Activated T-cell treated with anti-CD3 and anti-CD28 coated beads for 48 hours (primary cell): ENCODE data around the gene TSPOAP1.

Source experiments
- DNase-seq: peaks from one replicate; pipeline ENCODE4 v3.0.0-alpha.2; 2020; ENCODE audit warnings: low read depth

The TSPOAP1 gene

DNA sequence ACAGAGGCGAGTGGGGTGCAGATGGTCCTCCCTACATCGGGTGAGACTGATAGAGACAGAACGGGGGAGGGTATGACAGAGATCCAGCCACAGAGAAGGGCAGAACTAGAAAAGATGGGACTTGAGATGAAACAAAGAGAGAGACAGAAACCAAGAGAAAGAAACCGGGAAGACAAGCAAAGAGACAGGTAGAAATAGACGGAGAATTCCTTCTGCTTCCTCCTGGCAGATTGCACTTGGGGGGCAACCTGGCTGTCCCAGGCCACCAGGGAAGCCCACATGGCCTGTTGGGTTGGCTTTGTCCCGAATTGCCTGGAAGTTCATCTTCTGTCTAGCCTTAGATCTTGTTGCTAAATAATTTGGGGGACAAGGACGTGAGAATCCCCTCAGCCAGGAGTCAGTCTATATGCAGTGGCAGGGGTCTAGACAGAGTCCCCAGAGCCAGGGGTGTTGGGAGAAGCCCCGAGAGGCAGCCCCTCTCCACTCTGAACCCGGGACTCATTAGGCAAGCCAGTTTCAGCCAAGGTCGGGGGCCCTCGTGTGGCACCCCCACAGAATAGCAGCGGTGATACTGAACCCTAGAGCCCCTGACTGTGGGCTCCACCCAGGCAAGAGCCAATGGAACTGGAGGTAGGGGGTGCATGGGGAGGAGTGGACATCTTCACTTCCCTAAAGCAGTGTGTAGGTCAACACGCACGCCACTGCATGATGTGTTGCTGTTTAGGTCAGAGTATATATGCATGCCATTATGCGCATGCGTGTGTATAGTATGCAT lies 627 bp upstream of the TSPOAP1 start:
- DNase-seq = peak; percentile 87

DNA sequence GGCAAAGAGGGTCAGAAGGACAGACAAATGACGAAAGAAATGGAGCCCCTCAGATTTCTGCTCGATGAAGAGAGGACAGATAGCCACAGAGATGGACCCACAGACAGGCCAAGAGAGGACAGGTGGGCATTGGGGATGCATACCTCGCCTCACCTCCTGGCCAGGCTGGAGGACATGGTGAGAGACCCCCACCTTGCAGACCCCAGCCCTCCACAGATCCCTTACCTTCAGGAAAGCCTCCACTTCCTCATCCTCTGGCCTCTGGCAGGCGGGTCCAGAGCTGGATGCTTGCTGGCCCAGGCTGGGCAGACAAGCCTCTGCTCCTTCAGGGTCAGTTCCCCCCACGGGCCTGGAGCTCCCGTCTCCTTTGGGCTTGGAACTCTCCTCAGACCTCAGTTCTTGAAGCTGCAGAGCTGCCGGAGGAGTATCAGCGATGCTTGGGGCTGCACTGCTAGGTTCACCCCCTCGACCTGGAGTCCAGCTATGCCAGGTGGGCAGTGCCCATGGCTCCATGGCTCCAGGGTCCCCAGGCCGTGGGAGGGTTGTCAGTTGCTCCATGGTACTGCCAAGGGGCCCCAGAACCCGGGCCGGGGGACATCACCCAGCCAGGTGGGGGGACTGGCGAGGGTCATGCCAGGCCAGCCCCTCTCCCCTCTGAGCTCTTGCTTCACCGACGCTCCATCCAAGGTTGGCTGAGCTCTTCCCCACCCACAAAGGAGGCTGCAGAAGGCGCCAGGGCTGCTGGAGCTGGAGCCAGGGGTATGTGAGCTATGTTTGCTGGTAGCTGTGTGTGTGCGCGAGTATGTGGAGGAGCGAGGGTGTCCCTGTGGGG lies 1.0 kb downstream of the TSPOAP1 start:
- no peak for DNase-seq

DNA sequence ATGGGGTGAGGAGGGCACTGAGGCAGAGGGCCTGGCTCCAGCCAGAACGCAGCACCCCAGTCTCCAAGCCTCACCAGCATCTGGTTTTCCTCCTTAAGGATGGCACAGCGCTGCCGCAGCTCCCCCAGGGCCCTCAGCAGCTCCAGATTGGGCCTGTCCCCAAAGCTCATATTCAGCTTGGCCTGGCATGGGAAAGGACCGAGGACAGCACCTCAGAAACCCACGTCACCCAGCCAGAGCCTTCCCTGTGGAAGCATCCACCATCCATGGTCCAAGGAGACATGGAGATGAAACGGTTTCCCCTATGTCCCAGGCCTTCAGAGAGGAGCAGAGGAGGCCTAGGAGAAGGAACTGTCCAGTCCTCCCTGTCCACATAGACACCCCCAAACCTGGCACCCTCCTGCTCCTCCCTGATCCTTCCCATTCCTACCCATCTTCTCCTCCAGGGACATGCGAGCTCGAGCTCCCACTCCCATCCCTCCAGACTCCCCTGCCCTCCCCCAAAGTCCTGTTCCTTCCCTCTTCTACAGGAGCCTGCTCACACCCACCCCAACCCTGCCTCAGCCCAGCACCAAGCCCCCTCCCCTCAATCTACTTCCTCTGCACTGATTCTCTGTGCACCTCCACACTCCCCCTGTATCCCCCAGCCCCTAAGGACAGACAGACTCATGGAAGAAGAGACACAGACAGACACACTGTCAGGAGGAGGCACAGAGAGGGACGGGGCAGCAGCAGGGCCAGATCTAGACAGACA lies 1.8 kb downstream of the TSPOAP1 start:
- DNase-seq = no peak

DNA sequence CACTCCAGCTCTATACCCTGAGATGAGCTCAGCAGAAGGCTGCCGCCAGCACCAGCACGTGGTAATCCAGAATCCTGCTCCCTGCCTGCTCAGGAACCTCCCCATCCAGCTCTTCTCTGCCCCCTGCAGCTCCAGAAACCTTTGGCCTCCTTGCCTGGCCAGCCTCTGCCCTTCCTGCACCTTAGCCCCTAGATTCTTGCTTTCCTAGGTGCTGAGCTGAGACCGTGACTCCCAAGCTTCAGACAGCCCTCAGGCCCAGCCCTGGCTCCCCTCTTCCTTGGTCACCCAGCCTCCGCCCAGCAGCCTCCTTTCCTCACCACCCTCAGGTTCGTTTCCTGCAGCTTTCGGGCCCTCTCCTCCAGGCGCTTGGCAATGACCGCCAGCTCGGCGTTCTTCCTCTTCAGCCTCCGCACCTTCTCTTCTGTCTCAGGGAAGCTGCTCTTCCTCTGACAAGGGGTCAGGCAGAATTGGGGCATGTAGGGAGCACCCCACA lies 2.6 kb downstream of the TSPOAP1 start:
- no peak for DNase-seq

GRCh38 chr17:58325289-58325726 lies 3.3 kb downstream of the TSPOAP1 start:
- no peak for DNase-seq

- DNase-seq = no peak
Observed at GRCh38 chr17:58324409-58325288, 3.9 kb downstream of the TSPOAP1 start.

DNA sequence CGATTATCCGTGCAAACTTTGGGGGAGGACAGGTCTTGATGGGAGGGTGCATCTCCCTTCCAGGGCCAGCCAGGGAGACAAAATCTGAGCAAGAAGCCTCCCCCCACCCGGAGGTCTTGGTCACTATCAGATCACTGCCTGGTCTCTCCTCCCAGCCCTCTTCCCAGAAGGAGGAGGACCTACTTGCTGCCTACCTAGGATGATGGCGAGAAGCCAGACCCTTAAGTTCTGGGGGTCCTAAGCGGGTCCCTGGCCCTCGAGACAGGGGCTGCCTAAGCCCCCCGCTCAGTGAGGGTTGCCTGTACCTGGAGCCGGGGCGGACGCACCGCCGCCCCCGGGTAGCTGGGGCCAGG lies 4.6 kb downstream of the TSPOAP1 start:
- no peak for DNase-seq

DNA sequence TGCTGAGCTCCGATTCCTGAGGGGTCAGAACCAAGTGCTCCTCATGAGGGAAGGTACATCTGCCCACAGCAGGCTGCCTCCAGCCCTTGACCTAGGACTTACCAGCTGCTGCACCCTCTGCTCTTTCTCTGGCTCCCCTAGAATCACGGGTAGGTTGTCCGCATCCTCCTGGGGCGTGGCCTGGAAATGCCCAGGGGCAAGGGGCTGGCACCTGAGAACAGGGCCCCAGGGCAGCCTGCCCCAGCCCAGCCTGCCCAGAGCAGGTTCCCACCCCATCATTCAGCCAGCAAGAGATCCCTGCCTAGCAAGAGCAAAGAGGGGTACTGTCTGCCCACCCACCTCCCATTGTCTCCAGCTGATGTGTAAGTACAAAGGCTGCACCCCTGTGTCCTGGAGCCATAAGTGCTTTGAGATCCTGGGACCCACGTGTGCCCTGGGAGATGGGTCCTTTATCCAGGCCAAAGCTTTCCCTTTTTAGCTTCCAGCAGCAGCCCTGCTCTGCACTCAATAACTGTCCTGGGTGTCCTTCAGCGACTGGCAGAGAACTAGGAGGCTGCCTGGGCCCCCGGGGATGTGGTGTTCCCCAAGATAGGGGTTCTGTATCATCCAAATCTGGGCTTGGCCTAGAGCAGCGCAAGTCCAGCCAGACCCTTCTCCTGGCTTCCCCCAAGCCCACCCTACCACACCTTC lies 5.1 kb downstream of the TSPOAP1 start:
- DNase-seq = no peak

GRCh38 chr17:58322581-58323185 lies 5.9 kb downstream of the TSPOAP1 start:
- no peak for DNase-seq

DNA sequence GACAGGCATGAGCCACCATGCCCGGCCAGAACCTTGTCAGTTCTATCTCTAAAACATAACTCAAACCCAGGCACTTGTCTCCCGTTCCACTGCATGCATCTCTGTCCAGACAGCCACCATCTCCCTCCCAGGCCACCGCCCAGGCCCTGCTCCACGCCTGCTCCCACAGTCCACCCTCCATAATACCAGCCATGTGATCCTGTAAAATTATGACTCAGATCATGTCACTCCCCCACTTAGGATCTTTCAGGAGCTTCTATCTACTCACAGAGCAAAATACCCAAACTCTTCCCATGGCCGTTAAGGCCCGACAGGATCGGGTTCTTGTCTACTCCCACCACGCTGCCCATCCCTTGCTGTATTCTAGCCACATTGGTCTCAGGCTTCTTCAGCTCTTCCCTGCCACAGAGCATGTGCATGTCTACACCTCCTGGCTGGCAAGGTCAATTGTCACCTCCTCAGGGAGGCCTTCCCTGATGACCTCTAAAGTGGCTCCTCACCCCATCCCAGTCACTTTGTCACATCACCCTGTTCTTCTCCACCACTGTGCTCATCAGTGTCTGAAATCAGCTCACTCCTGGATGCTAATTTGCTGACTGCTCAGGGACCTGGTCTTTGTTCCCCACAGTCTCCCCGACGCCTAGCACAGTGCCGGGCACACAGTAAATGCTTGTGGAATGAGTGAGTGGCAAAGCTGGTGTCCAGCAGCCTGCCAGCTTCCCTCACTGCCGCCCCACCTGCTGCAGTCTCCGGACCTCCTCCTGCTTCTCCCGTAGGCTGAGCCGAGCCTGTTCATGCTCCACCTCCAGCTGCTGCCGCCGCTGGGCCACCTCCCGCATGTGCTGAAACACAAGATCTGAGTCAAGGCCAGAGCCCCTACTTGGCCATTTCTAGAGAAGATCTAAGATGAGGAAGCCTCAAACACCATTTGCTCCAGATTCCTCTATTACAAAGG lies 6.7 kb downstream of the TSPOAP1 start:
- no peak for DNase-seq

DNA sequence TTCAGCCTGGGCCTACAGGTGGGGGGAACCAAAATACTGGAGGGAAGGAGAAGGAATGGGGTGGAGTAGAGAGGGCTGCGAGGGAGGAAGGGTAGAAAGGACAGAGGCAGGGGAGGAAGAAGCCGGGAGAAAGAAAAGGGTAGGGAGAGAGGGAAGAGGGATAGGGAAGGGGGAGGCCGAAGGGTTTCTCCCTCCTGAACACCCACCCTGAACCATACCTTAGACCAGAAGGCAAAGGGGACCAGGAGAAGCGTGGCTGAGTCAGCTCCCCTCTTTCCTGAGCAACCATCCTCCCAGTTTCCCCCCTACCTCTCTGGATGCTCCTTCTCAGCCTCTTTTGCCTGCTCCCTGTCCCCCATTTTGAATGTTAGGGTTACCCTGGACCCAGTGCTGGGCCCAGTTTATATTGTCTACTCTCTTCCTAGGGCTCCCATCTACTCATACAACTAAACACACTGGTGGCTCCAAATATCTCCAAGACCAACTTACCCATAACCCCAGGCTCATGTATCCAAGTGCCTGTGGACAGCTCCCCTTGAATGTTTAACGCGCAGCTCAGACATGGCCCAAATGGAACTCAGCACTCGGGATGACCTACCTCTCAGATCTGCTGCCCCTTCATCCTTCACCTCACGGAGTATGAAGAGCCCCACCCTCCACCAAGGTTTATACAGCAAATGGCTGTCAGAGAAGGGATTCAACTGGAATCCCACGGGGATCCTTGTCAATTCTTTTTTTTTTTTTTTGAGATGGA lies 7.8 kb downstream of the TSPOAP1 start:
- no peak for DNase-seq

- no peak for DNase-seq
Observed at GRCh38 chr17:58320163-58320558, 8.4 kb downstream of the TSPOAP1 start.

DNA sequence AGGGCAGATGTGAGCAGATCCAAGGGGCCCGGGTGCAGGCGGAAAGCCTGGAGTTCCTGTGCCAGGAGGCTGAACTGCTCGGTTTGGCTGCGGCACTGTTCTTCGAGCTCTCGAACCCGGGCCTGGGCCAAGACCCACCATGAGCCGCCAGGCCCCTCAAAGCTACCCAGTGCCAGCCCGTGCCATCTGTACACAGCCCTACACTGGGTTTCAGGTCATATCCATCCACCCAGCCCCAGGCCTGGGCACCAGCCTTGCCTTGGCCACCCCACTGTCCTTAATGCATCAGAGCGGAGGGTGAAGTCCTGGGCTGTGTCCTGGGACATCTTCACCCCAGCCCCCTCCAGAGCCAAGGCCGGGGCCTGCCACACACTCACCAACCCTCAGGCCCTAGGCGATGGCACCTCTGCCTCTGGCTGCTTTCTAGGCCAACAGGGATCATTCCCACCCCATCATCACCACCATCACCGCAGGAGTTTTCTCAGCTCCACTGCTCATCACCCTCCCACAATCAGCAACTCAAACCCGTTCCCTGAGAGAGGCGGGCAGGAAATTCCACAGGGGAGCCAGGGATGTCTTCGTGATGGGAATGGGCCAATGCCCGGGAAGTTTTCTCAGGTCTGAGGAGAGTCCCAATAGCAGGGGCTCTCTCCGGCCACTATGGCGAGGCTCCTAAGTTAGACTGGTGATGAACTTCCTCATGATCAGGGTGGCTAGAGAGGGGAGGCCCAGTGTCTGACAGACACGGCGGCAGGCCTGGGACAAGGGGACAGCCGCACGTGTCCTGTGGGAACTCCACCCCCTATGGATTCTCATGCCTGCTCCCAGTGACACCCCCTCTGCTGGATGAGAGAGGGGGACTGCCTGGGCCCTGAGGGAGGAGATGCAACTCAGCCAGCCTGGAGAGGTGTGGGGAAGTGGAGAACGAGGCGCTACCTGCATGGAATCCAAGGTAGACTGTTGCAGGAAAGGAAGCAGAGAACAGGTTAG lies 9.1 kb downstream of the TSPOAP1 start:
- no peak for DNase-seq

- DNase-seq = no peak
Observed at GRCh38 chr17:58318627-58319172, 9.9 kb downstream of the TSPOAP1 start.

GRCh38 chr17:58318065-58318481 lies 10.5 kb downstream of the TSPOAP1 start:
- no peak for DNase-seq

GRCh38 chr17:58317421-58318064 lies 11.1 kb downstream of the TSPOAP1 start:
- DNase-seq = peak; percentile 67
